ENCODE results near the gene CACNA1G. TPM values are rescaled to one million over a fixed set of nuclear protein-coding genes. Genes with fewer than 3 reads are reported as not detected.
A peak's percentile ranks its signal among the peaks of the same experiment; 100 is the strongest.

The CACNA1G gene
- total RNA-seq, 2 donors from 2014 or later = 0.11 TPM; not detected in 1

GRCh38 chr17:50527155-50527762 lies 33.3 kb upstream of the CACNA1G start:
- Mint-ChIP-seq H3K36me3 (ENCODE audit: low read depth) (no peaks in the 10 kb centered on the region), H3K9me3 (no peaks in the 10 kb centered on the region), H3K27me3 (peaks cover 30% of the 10 kb centered on the region), H3K27ac (no peak overlapping the region), H3K4me3 (no peak overlapping the region), H3K4me1 (no peaks in the 10 kb centered on the region)
- no peak for ATAC-seq (replicated peaks)

- no peaks in the 10 kb centered on the region for H3K9me3 Mint-ChIP-seq
- ATAC-seq (replicated peaks) = no peak
- no peak overlapping the region for H3K4me3 Mint-ChIP-seq
- no peaks in the 10 kb centered on the region for H3K36me3 Mint-ChIP-seq (ENCODE audit: low read depth)
- no peaks in the 10 kb centered on the region for H3K4me1 Mint-ChIP-seq
- H3K27me3 Mint-ChIP-seq = peaks cover 30% of the 10 kb centered on the region
- H3K27ac Mint-ChIP-seq = no peak overlapping the region
Measured at GRCh38 chr17:50527949-50528474, 32.5 kb upstream of the CACNA1G start.

- Mint-ChIP-seq H3K27ac (no peak overlapping the region), H3K4me3 (no peak overlapping the region), H3K4me1 (peaks cover 15% of the 10 kb centered on the region), H3K36me3 (ENCODE audit: low read depth) (no peaks in the 10 kb centered on the region), H3K27me3 (peaks cover 45% of the 10 kb centered on the region), H3K9me3 (no peaks in the 10 kb centered on the region)
- no peak for ATAC-seq (replicated peaks)
Measured at GRCh38 chr17:50529849-50530248, 30.7 kb upstream of the CACNA1G start.

- peaks cover 15% of the 10 kb centered on the region for H3K4me1 Mint-ChIP-seq
- H3K4me3 Mint-ChIP-seq = no peak overlapping the region
- H3K36me3 Mint-ChIP-seq (ENCODE audit: low read depth) = no peaks in the 10 kb centered on the region
- ATAC-seq (replicated peaks) = no peak
- H3K9me3 Mint-ChIP-seq = no peaks in the 10 kb centered on the region
- H3K27ac Mint-ChIP-seq = no peak overlapping the region
- peaks cover 45% of the 10 kb centered on the region for H3K27me3 Mint-ChIP-seq
Measured at GRCh38 chr17:50531428-50532025, 29.0 kb upstream of the CACNA1G start.

- Mint-ChIP-seq H3K4me3 (peak within 1 kb of the TSS; percentile 28), H3K4me1 (peaks cover 15% of the 10 kb centered on the region), H3K9me3 (no peaks in the 10 kb centered on the region)
Measured at GRCh38 chr17:50532452-50533024, 28.0 kb upstream of the CACNA1G start, which contains the start of gene EPN3. Gene EPN3 (plus strand): TSS chr17:50532735. CDS start chr17:50536557, 3,822 bp downstream.

GRCh38 chr17:50533185-50533584 lies 27.3 kb upstream of the CACNA1G start:
- Mint-ChIP-seq H3K4me1 (peaks cover 15% of the 10 kb centered on the region), H3K27me3 (peaks cover 45% of the 10 kb centered on the region), H3K4me3 (peak overlapping the region; percentile 28), H3K36me3 (ENCODE audit: low read depth) (no peaks in the 10 kb centered on the region), H3K9me3 (no peaks in the 10 kb centered on the region), H3K27ac (no peak overlapping the region)
- ATAC-seq (replicated peaks) = no peak

More at GRCh38 chr17:50532452-50533024, 28.0 kb upstream of the CACNA1G start, which contains the start of gene EPN3:
- H3K27me3 Mint-ChIP-seq = peaks cover 45% of the 10 kb centered on the region
- H3K27ac Mint-ChIP-seq = no peak within 1 kb of the TSS
- ATAC-seq (replicated peaks) = no peak
- no peaks in the 10 kb centered on the region for H3K36me3 Mint-ChIP-seq (ENCODE audit: low read depth)

- peak overlapping the region; percentile 28 for H3K4me3 Mint-ChIP-seq
- H3K9me3 Mint-ChIP-seq = no peaks in the 10 kb centered on the region
- no peak for ATAC-seq (replicated peaks)
- H3K4me1 Mint-ChIP-seq = peaks cover 15% of the 10 kb centered on the region
- no peak overlapping the region for H3K27ac Mint-ChIP-seq
- H3K27me3 Mint-ChIP-seq = peaks cover 42% of the 10 kb centered on the region
- no peaks in the 10 kb centered on the region for H3K36me3 Mint-ChIP-seq (ENCODE audit: low read depth)
Measured at GRCh38 chr17:50533720-50534148, 26.8 kb upstream of the CACNA1G start.

- H3K27ac Mint-ChIP-seq = no peak overlapping the region
- no peaks in the 10 kb centered on the region for H3K36me3 Mint-ChIP-seq (ENCODE audit: low read depth)
- peak overlapping the region; percentile 28 for H3K4me3 Mint-ChIP-seq
- peaks cover 15% of the 10 kb centered on the region for H3K4me1 Mint-ChIP-seq
- H3K9me3 Mint-ChIP-seq = no peaks in the 10 kb centered on the region
- peaks cover 37% of the 10 kb centered on the region for H3K27me3 Mint-ChIP-seq
- peak; percentile 70 for ATAC-seq (replicated peaks)
Measured at GRCh38 chr17:50534222-50534978, 26.1 kb upstream of the CACNA1G start.

- ATAC-seq (replicated peaks) = no peak
- no peak overlapping the region for H3K27ac Mint-ChIP-seq
- peaks cover 15% of the 10 kb centered on the region for H3K4me1 Mint-ChIP-seq
- no peaks in the 10 kb centered on the region for H3K9me3 Mint-ChIP-seq
- no peaks in the 10 kb centered on the region for H3K36me3 Mint-ChIP-seq (ENCODE audit: low read depth)
- H3K4me3 Mint-ChIP-seq = no peak overlapping the region
- H3K27me3 Mint-ChIP-seq = peaks cover 32% of the 10 kb centered on the region
Measured at GRCh38 chr17:50534979-50535326, 25.6 kb upstream of the CACNA1G start.

- Mint-ChIP-seq H3K36me3 (ENCODE audit: low read depth) (no peaks in the 10 kb centered on the region), H3K9me3 (no peaks in the 10 kb centered on the region), H3K4me3 (no peak overlapping the region), H3K27me3 (peaks cover 31% of the 10 kb centered on the region), H3K27ac (no peak overlapping the region), H3K4me1 (peaks cover 15% of the 10 kb centered on the region)
- ATAC-seq (replicated peaks) = no peak
Measured at GRCh38 chr17:50535407-50535806, 25.1 kb upstream of the CACNA1G start.

GRCh38 chr17:50536683-50537646 lies 23.6 kb upstream of the CACNA1G start:
- no peak for ATAC-seq (replicated peaks)
- H3K27me3 Mint-ChIP-seq = peaks cover 16% of the 10 kb centered on the region
- no peak overlapping the region for H3K4me3 Mint-ChIP-seq
- H3K9me3 Mint-ChIP-seq = no peaks in the 10 kb centered on the region
- H3K4me1 Mint-ChIP-seq = peaks cover 18% of the 10 kb centered on the region
- H3K36me3 Mint-ChIP-seq (ENCODE audit: low read depth) = no peaks in the 10 kb centered on the region
- H3K27ac Mint-ChIP-seq = no peak overlapping the region

GRCh38 chr17:50537721-50538548 lies 22.6 kb upstream of the CACNA1G start:
- H3K27ac Mint-ChIP-seq = no peak overlapping the region
- H3K9me3 Mint-ChIP-seq = no peaks in the 10 kb centered on the region
- H3K27me3 Mint-ChIP-seq = peaks cover 15% of the 10 kb centered on the region
- no peaks in the 10 kb centered on the region for H3K36me3 Mint-ChIP-seq (ENCODE audit: low read depth)
- H3K4me3 Mint-ChIP-seq = no peak overlapping the region
- H3K4me1 Mint-ChIP-seq = peaks cover 23% of the 10 kb centered on the region
- no peak for ATAC-seq (replicated peaks)
